DOHH2 (cell line): ENCODE measurements around the gene NFIA.

Experiments used
- H3F3A ChIP-seq: fragments of 200-600 bp; sonication (generic), shearing (Covaris generic); 2 replicates; pipeline ENCODE4 v1.6.0; 2016; ENCODE audit warnings: antibody characterized with exemption, mild to moderate bottlenecking; ENCODE audit not compliant: control insufficient read depth, insufficient read depth
- H3K27ac ChIP-seq: fragments of 200-600 bp; sonication (generic); 2 replicates; pipeline ENCODE4 v1.5.1; 2014; ENCODE audit warnings: low read depth, mild to moderate bottlenecking, low read length, moderate library complexity
- H3K27me3 ChIP-seq: fragments of 200-600 bp; sonication (generic); 2 replicates; pipeline ENCODE4 v1.6.1; 2014; ENCODE audit warnings: mild to moderate bottlenecking, low read length, mixed read lengths; ENCODE audit not compliant: control insufficient read depth
- H3K36me3 ChIP-seq: fragments of 200-600 bp; sonication (generic); 2 replicates; pipeline ENCODE4 v1.6.1; 2014; ENCODE audit warnings: mild to moderate bottlenecking, low read length, moderate library complexity, mixed read lengths; ENCODE audit not compliant: control insufficient read depth
- H3K4me1 ChIP-seq: fragments of 200-600 bp; sonication (generic); 2 replicates; pipeline ENCODE4 v1.6.1; 2014; ENCODE audit warnings: mild to moderate bottlenecking, low read length, mixed read lengths; ENCODE audit not compliant: control insufficient read depth
- H3K4me2 ChIP-seq: fragments of 200-600 bp; sonication (generic); 2 replicates; pipeline ENCODE4 v1.6.0; 2014; ENCODE audit warnings: mild to moderate bottlenecking, low read length, moderate library complexity
- H3K4me3 ChIP-seq: fragments of 200-600 bp; sonication (generic); 2 replicates; pipeline ENCODE4 v1.5.1; 2014; ENCODE audit warnings: mild to moderate bottlenecking, low read length, mixed read lengths
- H3K79me2 ChIP-seq: fragments of 200-600 bp; sonication (generic); 2 replicates; pipeline ENCODE4 v1.6.1; 2014; ENCODE audit warnings: mild to moderate bottlenecking, low read length, mixed read lengths; ENCODE audit not compliant: control insufficient read depth
- H3K9me2 ChIP-seq: fragments of 200-600 bp; sonication (generic); replicated peaks from 2 replicates; pipeline ENCODE4 v1.6.1; 2014; ENCODE audit warnings: mild to moderate bottlenecking, low read length, mixed read lengths; ENCODE audit not compliant: control insufficient read depth
- H3K9me3 ChIP-seq: fragments of 200-600 bp; sonication (generic); 2 replicates; pipeline ENCODE4 v1.6.1; 2014; ENCODE audit warnings: antibody characterized with exemption, low read length, mixed read lengths; ENCODE audit not compliant: control insufficient read depth, insufficient read depth
- H4K20me1 ChIP-seq: fragments of 200-600 bp; sonication (generic); 2 replicates; pipeline ENCODE4 v1.6.0; 2014; ENCODE audit warnings: low read depth, mild to moderate bottlenecking, antibody characterized with exemption, low read length, moderate library complexity; ENCODE audit not compliant: control insufficient read depth, insufficient read depth
- EZH2phosphoT487 ChIP-seq: fragments of 200-600 bp; sonication (generic); IDR thresholded peaks from 2 replicates; pipeline ENCODE4 v1.6.1; 2017; ENCODE audit warnings: borderline replicate concordance, mild to moderate bottlenecking, antibody characterized with exemption, low read length, moderate library complexity, mixed read lengths
- TF ChIP-seq, protein P1 (sequence below): fragments of 200-600 bp; sonication (generic); IDR thresholded peaks from one replicate; pipeline ENCODE4 v1.5.1; 2014; ENCODE audit warnings: antibody characterized with exemption, mild to moderate bottlenecking, low read depth, low read length; ENCODE audit not compliant: poor library complexity, severe bottlenecking

The NFIA gene

GRCh38 chr1:61447106-61447967 is 365.0 kb downstream of the NFIA start:
- Histone ChIP-seq H3F3A (no peaks in the 10 kb centered on the region), H3K27me3 (no peaks in the 10 kb centered on the region), H3K4me2 (no peak overlapping the region), H3K36me3 (no peaks in the 10 kb centered on the region), H3K27ac (no peak overlapping the region), H3K9me2 (no peaks in the 10 kb centered on the region), H3K79me2 (no peaks in the 10 kb centered on the region), H3K4me3 (no peak overlapping the region), H3K4me1 (peaks cover 2% of the 10 kb centered on the region), H4K20me1 (no peaks in the 10 kb centered on the region), H3K9me3 (no peaks in the 10 kb centered on the region)
- TF ChIP-seq, protein P1, sequence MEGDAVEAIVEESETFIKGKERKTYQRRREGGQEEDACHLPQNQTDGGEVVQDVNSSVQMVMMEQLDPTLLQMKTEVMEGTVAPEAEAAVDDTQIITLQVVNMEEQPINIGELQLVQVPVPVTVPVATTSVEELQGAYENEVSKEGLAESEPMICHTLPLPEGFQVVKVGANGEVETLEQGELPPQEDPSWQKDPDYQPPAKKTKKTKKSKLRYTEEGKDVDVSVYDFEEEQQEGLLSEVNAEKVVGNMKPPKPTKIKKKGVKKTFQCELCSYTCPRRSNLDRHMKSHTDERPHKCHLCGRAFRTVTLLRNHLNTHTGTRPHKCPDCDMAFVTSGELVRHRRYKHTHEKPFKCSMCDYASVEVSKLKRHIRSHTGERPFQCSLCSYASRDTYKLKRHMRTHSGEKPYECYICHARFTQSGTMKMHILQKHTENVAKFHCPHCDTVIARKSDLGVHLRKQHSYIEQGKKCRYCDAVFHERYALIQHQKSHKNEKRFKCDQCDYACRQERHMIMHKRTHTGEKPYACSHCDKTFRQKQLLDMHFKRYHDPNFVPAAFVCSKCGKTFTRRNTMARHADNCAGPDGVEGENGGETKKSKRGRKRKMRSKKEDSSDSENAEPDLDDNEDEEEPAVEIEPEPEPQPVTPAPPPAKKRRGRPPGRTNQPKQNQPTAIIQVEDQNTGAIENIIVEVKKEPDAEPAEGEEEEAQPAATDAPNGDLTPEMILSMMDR = no peak
- TF ChIP-seq EZH2phosphoT487 = no peak

GRCh38 chr1:61447968-61448430 is 365.6 kb downstream of the NFIA start:
- H3K4me2 ChIP-seq = no peak overlapping the region
- no peaks in the 10 kb centered on the region for H4K20me1 ChIP-seq
- no peaks in the 10 kb centered on the region for H3K9me2 ChIP-seq
- no peaks in the 10 kb centered on the region for H3K9me3 ChIP-seq
- TF ChIP-seq, protein P1 = no peak
- TF ChIP-seq EZH2phosphoT487 = no peak
- no peaks in the 10 kb centered on the region for H3K27me3 ChIP-seq
- no peak overlapping the region for H3K4me3 ChIP-seq
- H3K36me3 ChIP-seq = no peaks in the 10 kb centered on the region
- no peak overlapping the region for H3K27ac ChIP-seq
- H3K79me2 ChIP-seq = no peaks in the 10 kb centered on the region
- H3K4me1 ChIP-seq = peaks cover 9% of the 10 kb centered on the region
- no peaks in the 10 kb centered on the region for H3F3A ChIP-seq

- Histone ChIP-seq H3K36me3 (no peaks in the 10 kb centered on the region), H3K4me2 (no peak overlapping the region), H3K27me3 (no peaks in the 10 kb centered on the region), H3K27ac (no peak overlapping the region), H4K20me1 (no peaks in the 10 kb centered on the region), H3K9me3 (no peaks in the 10 kb centered on the region), H3K4me1 (peaks cover 16% of the 10 kb centered on the region), H3K4me3 (no peak overlapping the region), H3K9me2 (no peaks in the 10 kb centered on the region), H3K79me2 (no peaks in the 10 kb centered on the region), H3F3A (no peaks in the 10 kb centered on the region)
- TF ChIP-seq, protein P1 = no peak
- no peak for TF ChIP-seq EZH2phosphoT487
Observed at GRCh38 chr1:61448914-61449313, 366.6 kb downstream of the NFIA start.
